HEK293 (cell line): Measurements from ENCODE around the gene GTF2H4.

ENCODE experiments used
- BCL6B ChIP-seq: fragments of 450-650 bp; formaldehyde crosslinking; IDR thresholded peaks from 2 replicates; pipeline ENCODE4 v1.5.1; 2017; ENCODE audit warnings: missing biosample characterization, missing genetic modification characterization
- GLI4 ChIP-seq: fragments of 450-650 bp; formaldehyde crosslinking; IDR thresholded peaks from 2 replicates; pipeline ENCODE4 v1.5.1; 2016; ENCODE audit warnings: missing biosample characterization, missing genetic modification characterization
- GLIS2 ChIP-seq: fragments of 450-650 bp; formaldehyde crosslinking; IDR thresholded peaks from 2 replicates; pipeline ENCODE4 v1.5.1; 2016; ENCODE audit warnings: missing biosample characterization, missing genetic modification characterization
- HIC1 ChIP-seq: fragments of 450-650 bp; formaldehyde crosslinking; IDR thresholded peaks from 2 replicates; pipeline ENCODE4 v1.5.1; 2016; ENCODE audit warnings: missing biosample characterization, missing genetic modification characterization
- HOXD13 ChIP-seq: sonication (generic); formaldehyde crosslinking; IDR thresholded peaks from 2 replicates; pipeline ENCODE4 v1.8.0; 2022; ENCODE audit warnings: missing genetic modification reagents, borderline replicate concordance
- INSM2 ChIP-seq: fragments of 450-650 bp; formaldehyde crosslinking; IDR thresholded peaks from 2 replicates; pipeline ENCODE4 v1.5.1; 2016; ENCODE audit warnings: missing biosample characterization, missing genetic modification characterization
- KLF17 ChIP-seq: fragments of 450-650 bp; formaldehyde crosslinking; IDR thresholded peaks from 2 replicates; pipeline ENCODE4 v1.5.1; 2016; ENCODE audit warnings: missing biosample characterization, missing genetic modification characterization
- OVOL3 ChIP-seq: fragments of 450-650 bp; formaldehyde crosslinking; IDR thresholded peaks from 2 replicates; pipeline ENCODE4 v1.5.1; 2016; ENCODE audit warnings: missing biosample characterization, missing genetic modification characterization
- SCRT1 ChIP-seq: fragments of 450-650 bp; formaldehyde crosslinking; IDR thresholded peaks from 2 replicates; pipeline ENCODE4 v1.5.1; 2016; ENCODE audit warnings: missing biosample characterization, missing genetic modification characterization, borderline replicate concordance
- ZBTB1 ChIP-seq: fragments of 450-650 bp; formaldehyde crosslinking; IDR thresholded peaks from 2 replicates; pipeline ENCODE4 v1.5.1; 2016; ENCODE audit warnings: missing biosample characterization, missing genetic modification characterization
- ZBTB49 ChIP-seq: fragments of 450-650 bp; formaldehyde crosslinking; IDR thresholded peaks from 2 replicates; pipeline ENCODE4 v1.5.1; 2016; ENCODE audit warnings: missing biosample characterization, missing genetic modification characterization, low read depth
- ZNF18 ChIP-seq: fragments of 450-650 bp; formaldehyde crosslinking; IDR thresholded peaks from 2 replicates; pipeline ENCODE4 v1.5.1; 2016; ENCODE audit warnings: missing biosample characterization, missing genetic modification characterization
- ZNF280C ChIP-seq: fragments of 450-650 bp; formaldehyde crosslinking; IDR thresholded peaks from 2 replicates; pipeline ENCODE4 v1.5.1; 2016; ENCODE audit warnings: missing biosample characterization, missing genetic modification characterization
- ZNF362 ChIP-seq: fragments of 450-650 bp; formaldehyde crosslinking; IDR thresholded peaks from 2 replicates; pipeline ENCODE4 v1.5.1; 2016; ENCODE audit warnings: missing biosample characterization, missing genetic modification characterization
- ZNF366 ChIP-seq: fragments of 450-650 bp; formaldehyde crosslinking; conservative IDR thresholded peaks from 2 replicates; pipeline ENCODE4 v1.5.1; 2016; ENCODE audit warnings: missing biosample characterization, missing genetic modification characterization
- ZNF449 ChIP-seq: fragments of 450-650 bp; formaldehyde crosslinking; IDR thresholded peaks from 2 replicates; pipeline ENCODE4 v1.5.1; 2017; ENCODE audit warnings: missing biosample characterization, mild to moderate bottlenecking, missing genetic modification characterization, moderate library complexity
- ZNF48 ChIP-seq: fragments of 450-650 bp; formaldehyde crosslinking; IDR thresholded peaks from 2 replicates; pipeline ENCODE4 v1.5.1; 2016; ENCODE audit warnings: missing biosample characterization, missing genetic modification characterization
- ZNF560 ChIP-seq: fragments of 450-650 bp; formaldehyde crosslinking; IDR thresholded peaks from 2 replicates; pipeline ENCODE4 v1.5.1; 2017; ENCODE audit warnings: missing biosample characterization, missing genetic modification characterization, borderline replicate concordance
- ZNF645 ChIP-seq: fragments of 450-650 bp; formaldehyde crosslinking; IDR thresholded peaks from 2 replicates; pipeline ENCODE4; 2016; ENCODE audit warnings: missing biosample characterization, missing genetic modification characterization
- ZNF658 ChIP-seq: fragments of 450-650 bp; formaldehyde crosslinking; IDR thresholded peaks from 2 replicates; pipeline ENCODE4; 2016; ENCODE audit warnings: missing biosample characterization, missing genetic modification characterization
- ZNF664 ChIP-seq: fragments of 450-650 bp; formaldehyde crosslinking; IDR thresholded peaks from 2 replicates; pipeline ENCODE4 v1.5.1; 2016; ENCODE audit warnings: missing biosample characterization, missing genetic modification characterization

The GTF2H4 gene

GRCh38 chr6:30914076-30914853 lies 6.3 kb downstream of the GTF2H4 start, which contains the start of gene VARS2 (continued):
- TF ChIP-seq INSM2 (tag by site-specific recombination): peak; percentile 53; the same call in 1 of the 2 replicates
- TF ChIP-seq ZNF362 (tag by site-specific recombination): no peak
- TF ChIP-seq SCRT1 (tag by site-specific recombination): no peak
- peak; percentile 69 for TF ChIP-seq KLF17 (tag by site-specific recombination)
- TF ChIP-seq HOXD13 (CRISPR knock-in tag): no peak
- TF ChIP-seq GLIS2: peak; percentile 81
- TF ChIP-seq OVOL3 (tag by site-specific recombination): peak; percentile 65; the same call in 1 of the 2 replicates
- no peak for TF ChIP-seq ZNF560 (tag by site-specific recombination)
- TF ChIP-seq ZNF18: no peak
- no peak for TF ChIP-seq ZNF366
- peak; percentile 45; the same call in 1 of the 2 replicates for TF ChIP-seq HIC1 (tag by site-specific recombination)
- TF ChIP-seq ZNF280C (tag by site-specific recombination): no peak
- TF ChIP-seq ZBTB1 (tag by site-specific recombination): no peak
- peak; percentile 34; the same call in 1 of the 2 replicates for TF ChIP-seq ZNF449 (tag by site-specific recombination)
- TF ChIP-seq ZNF658 (tag by site-specific recombination): no peak
- no peak for TF ChIP-seq ZBTB49 (tag by site-specific recombination)
- no peak for TF ChIP-seq BCL6B (tag by site-specific recombination)
- no peak for TF ChIP-seq ZNF664
- no peak for TF ChIP-seq ZNF645 (tag by site-specific recombination)
- TF ChIP-seq ZNF48 (tag by site-specific recombination): no peak
- TF ChIP-seq GLI4 (tag by site-specific recombination): no peak
